Measurements from ENCODE around the gene DLG2.

- TF ChIP-seq REST (IDR thresholded peaks at IDR 0.05; ENCODE audit: insufficient read depth in 1 of 2, low read depth in 2 of 2, low read length in 2 of 2) (no peak), TAF1 (IDR thresholded peaks at IDR 0.05; ENCODE audit: borderline replicate concordance, insufficient read depth, low read length) (no peak)
Observed at GRCh38 chr11:85472953-85473352, 154.2 kb downstream of the DLG2 start.
